Glutamatergic neuron (in vitro differentiated cells): ENCODE data around the gene MRPL17. TPM values are rescaled to one million over a fixed set of nuclear protein-coding genes. Genes with fewer than 3 reads are reported as not detected.

Experiments used
- DNase-seq: peaks from one replicate; pipeline ENCODE4 v3.0.0; 2022
- H3K27ac Mint-ChIP-seq: one replicate; pipeline ENCODE4 v1.8.0; 2020; ENCODE audit warnings: mild to moderate bottlenecking, mixed read lengths, inconsistent platforms; ENCODE audit not compliant: unreplicated experiment
- H3K27me3 Mint-ChIP-seq: one replicate; pipeline ENCODE4 v1.8.0; 2020; ENCODE audit warnings: mild to moderate bottlenecking, moderate library complexity, mixed read lengths, inconsistent platforms; ENCODE audit not compliant: unreplicated experiment
- H3K36me3 Mint-ChIP-seq: one replicate; pipeline ENCODE4 v1.8.0; 2020; ENCODE audit warnings: mild to moderate bottlenecking, mixed read lengths, inconsistent platforms; ENCODE audit not compliant: unreplicated experiment
- H3K4me1 Mint-ChIP-seq: one replicate; pipeline ENCODE4 v1.8.0; 2020; ENCODE audit warnings: mild to moderate bottlenecking, low read depth, mixed read lengths, inconsistent platforms; ENCODE audit not compliant: unreplicated experiment
- H3K4me3 Mint-ChIP-seq: one replicate; pipeline ENCODE4 v1.8.0; 2020; ENCODE audit warnings: mild to moderate bottlenecking, mixed read lengths, inconsistent platforms; ENCODE audit not compliant: unreplicated experiment
- H3K9me3 Mint-ChIP-seq: one replicate; pipeline ENCODE4 v1.8.0; 2020; ENCODE audit warnings: mild to moderate bottlenecking, moderate library complexity, mixed read lengths, inconsistent platforms; ENCODE audit not compliant: unreplicated experiment
- total RNA-seq: library from RNA; stranded (reverse); fragmentation: NEBNext Ultra II Directional; extraction: Animal tissue kit (Norgen Biotek cat#: 25700); gene quantifications from one replicate; pipeline ENCODE4 v1.2.1, GENCODE V29; 2021; ENCODE audit not compliant: unreplicated experiment
- TF ChIP-seq, protein P1 (sequence below): fragments of 200-600 bp; sonication (generic); IDR thresholded peaks from one replicate; pipeline ENCODE4 v1.5.0; 2021; ENCODE audit not compliant: partially characterized antibody, unreplicated experiment

MRPL17 gene
- total RNA-seq, 1 donor from 2014 or later: 23.3 TPM

- H3K27ac Mint-ChIP-seq: no peak overlapping the region
- H3K36me3 Mint-ChIP-seq: no peaks in the 10 kb centered on the region
- no peaks in the 10 kb centered on the region for H3K4me1 Mint-ChIP-seq
- no peaks in the 10 kb centered on the region for H3K27me3 Mint-ChIP-seq
- TF ChIP-seq, protein P1, sequence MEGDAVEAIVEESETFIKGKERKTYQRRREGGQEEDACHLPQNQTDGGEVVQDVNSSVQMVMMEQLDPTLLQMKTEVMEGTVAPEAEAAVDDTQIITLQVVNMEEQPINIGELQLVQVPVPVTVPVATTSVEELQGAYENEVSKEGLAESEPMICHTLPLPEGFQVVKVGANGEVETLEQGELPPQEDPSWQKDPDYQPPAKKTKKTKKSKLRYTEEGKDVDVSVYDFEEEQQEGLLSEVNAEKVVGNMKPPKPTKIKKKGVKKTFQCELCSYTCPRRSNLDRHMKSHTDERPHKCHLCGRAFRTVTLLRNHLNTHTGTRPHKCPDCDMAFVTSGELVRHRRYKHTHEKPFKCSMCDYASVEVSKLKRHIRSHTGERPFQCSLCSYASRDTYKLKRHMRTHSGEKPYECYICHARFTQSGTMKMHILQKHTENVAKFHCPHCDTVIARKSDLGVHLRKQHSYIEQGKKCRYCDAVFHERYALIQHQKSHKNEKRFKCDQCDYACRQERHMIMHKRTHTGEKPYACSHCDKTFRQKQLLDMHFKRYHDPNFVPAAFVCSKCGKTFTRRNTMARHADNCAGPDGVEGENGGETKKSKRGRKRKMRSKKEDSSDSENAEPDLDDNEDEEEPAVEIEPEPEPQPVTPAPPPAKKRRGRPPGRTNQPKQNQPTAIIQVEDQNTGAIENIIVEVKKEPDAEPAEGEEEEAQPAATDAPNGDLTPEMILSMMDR: no peak
- H3K9me3 Mint-ChIP-seq: no peaks in the 10 kb centered on the region
- no peak overlapping the region for H3K4me3 Mint-ChIP-seq
- no peak for DNase-seq
Observed at GRCh38 chr11:6650980-6651379, 32.2 kb downstream of the MRPL17 start.

- TF ChIP-seq, protein P1: no peak
- no peak for DNase-seq
- Mint-ChIP-seq H3K27me3 (peaks cover under 1% of the 10 kb centered on the region), H3K36me3 (no peaks in the 10 kb centered on the region), H3K27ac (no peak overlapping the region), H3K9me3 (no peaks in the 10 kb centered on the region), H3K4me3 (no peak overlapping the region), H3K4me1 (peaks cover under 1% of the 10 kb centered on the region)
Observed at GRCh38 chr11:6650104-6650503, 33.0 kb downstream of the MRPL17 start.

GRCh38 chr11:6648501-6648900 is 34.6 kb downstream of the MRPL17 start:
- DNase-seq: no peak
- TF ChIP-seq, protein P1: no peak
- Mint-ChIP-seq H3K36me3 (no peaks in the 10 kb centered on the region), H3K4me1 (peaks cover 2% of the 10 kb centered on the region), H3K27ac (no peak overlapping the region), H3K4me3 (no peak overlapping the region), H3K9me3 (no peaks in the 10 kb centered on the region), H3K27me3 (peaks cover 1% of the 10 kb centered on the region)

GRCh38 chr11:6647836-6648235 is 35.3 kb downstream of the MRPL17 start:
- H3K27ac Mint-ChIP-seq: no peak overlapping the region

DNA sequence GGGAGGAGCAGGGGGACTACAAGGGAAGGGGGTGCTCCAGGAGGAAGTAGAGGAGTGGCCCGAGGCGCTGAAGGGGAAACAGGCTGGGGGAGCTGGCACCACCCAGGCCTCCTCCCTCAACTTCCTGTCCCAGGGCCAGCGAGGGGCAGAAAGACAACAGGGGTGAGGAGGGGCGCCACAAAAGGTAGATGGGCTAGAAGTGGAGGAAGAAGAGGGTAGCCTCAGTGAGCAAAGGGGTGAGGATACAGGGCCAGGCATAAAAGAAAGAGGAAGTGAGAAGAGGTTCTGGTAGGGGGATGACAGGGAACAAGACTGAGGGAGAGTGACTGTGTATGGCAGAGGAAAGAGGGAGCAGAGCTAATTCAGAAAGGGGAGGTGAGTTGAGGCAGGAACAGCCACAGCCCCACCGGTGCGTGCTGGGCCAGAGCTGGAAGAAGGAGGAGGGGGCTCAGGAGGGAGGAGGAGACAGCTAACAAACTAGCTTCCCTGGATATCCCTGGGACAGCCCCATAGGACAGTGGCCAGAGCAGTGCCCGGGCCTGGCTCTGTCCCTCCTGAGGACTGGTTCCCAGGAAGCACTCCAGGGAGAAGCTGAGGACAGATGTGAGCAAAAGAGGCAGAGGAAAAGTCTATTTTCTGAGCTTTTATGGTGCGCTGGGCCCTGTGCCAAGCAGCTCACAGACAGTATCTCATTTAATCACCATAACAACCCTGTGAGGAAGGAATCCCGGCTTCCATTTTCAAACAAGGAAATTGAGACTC is 36.0 kb downstream of the MRPL17 start:
- no peak for DNase-seq
- TF ChIP-seq, protein P1: no peak
- no peaks in the 10 kb centered on the region for H3K9me3 Mint-ChIP-seq
- H3K36me3 Mint-ChIP-seq: no peaks in the 10 kb centered on the region
- peaks cover 1% of the 10 kb centered on the region for H3K27me3 Mint-ChIP-seq
- H3K4me1 Mint-ChIP-seq: peaks cover 2% of the 10 kb centered on the region
- H3K27ac Mint-ChIP-seq: no peak overlapping the region
- no peak overlapping the region for H3K4me3 Mint-ChIP-seq

More at GRCh38 chr11:6647836-6648235, 35.3 kb downstream of the MRPL17 start:
- H3K4me3 Mint-ChIP-seq: no peak overlapping the region
- TF ChIP-seq, protein P1: no peak
- no peaks in the 10 kb centered on the region for H3K9me3 Mint-ChIP-seq
- no peak for DNase-seq
- peaks cover 2% of the 10 kb centered on the region for H3K4me1 Mint-ChIP-seq
- H3K27me3 Mint-ChIP-seq: peaks cover 1% of the 10 kb centered on the region
- H3K36me3 Mint-ChIP-seq: no peaks in the 10 kb centered on the region
